ENCODE measurements around the gene SNX27. TPM values are rescaled to one million over a fixed set of nuclear protein-coding genes. Genes with fewer than 3 reads are reported as not detected.

The SNX27 gene
- total RNA-seq, 1 experiment from 2014 or later = 56.0 TPM

GRCh38 chr1:151739590-151740355 is 127.9 kb downstream of the SNX27 start:
- Mint-ChIP-seq H3K4me1 (peaks cover 9% of the 10 kb centered on the region), H3K9me3 (peaks cover 25% of the 10 kb centered on the region), H3K27me3 (ENCODE audit: low read depth) (peaks cover 5% of the 10 kb centered on the region), H3K27ac (no peak overlapping the region), H3K4me3 (no peak overlapping the region), H3K36me3 (peaks cover 19% of the 10 kb centered on the region)
- POLR2A ChIA-PET = no interaction called here
- ATAC-seq = no peak
- DNase-seq (ENCODE audit: low spot score) = no peak
- CTCF ChIA-PET = interaction anchor here (1.5 kb wide), 1 partner anchor 97 kb away, joined by 6 read pairs; no protein-coding TSS in a partner anchor
- TF ChIP-seq ARID4B (CRISPR knock-in tag; IDR thresholded peaks at IDR 0.05; ENCODE audit: borderline replicate concordance) = no peak
- TF ChIP-seq E2F4 (CRISPR knock-in tag; IDR thresholded peaks at IDR 0.05; ENCODE audit: borderline replicate concordance, low read depth) = no peak
- no peak for TF ChIP-seq GABPB1 (CRISPR knock-in tag; IDR thresholded peaks at IDR 0.05)
- TF ChIP-seq ATF1 (CRISPR knock-in tag; IDR thresholded peaks at IDR 0.05) = no peak
- TF ChIP-seq ZNF281 (CRISPR knock-in tag; IDR thresholded peaks at IDR 0.05) = no peak
- no peak for TF ChIP-seq OVOL2 (CRISPR knock-in tag; IDR thresholded peaks at IDR 0.05; ENCODE audit: borderline replicate concordance)
- no peak for TF ChIP-seq MXD4 (CRISPR knock-in tag; IDR thresholded peaks at IDR 0.05; ENCODE audit: borderline replicate concordance)
- TF ChIP-seq KAT7 (CRISPR knock-in tag; IDR thresholded peaks at IDR 0.05; ENCODE audit: borderline replicate concordance) = no peak
- no peak for TF ChIP-seq ZBTB43 (CRISPR knock-in tag; IDR thresholded peaks at IDR 0.05)
- TF ChIP-seq CREB1 (CRISPR knock-in tag; IDR thresholded peaks at IDR 0.05) = no peak
- no peak for TF ChIP-seq CREM (CRISPR knock-in tag; IDR thresholded peaks at IDR 0.05)
- no peak for TF ChIP-seq NR3C1 (CRISPR knock-in tag; conservative IDR thresholded peaks at IDR 0.05; ENCODE audit: low read depth)

GRCh38 chr1:151741516-151741915 is 129.7 kb downstream of the SNX27 start:
- ATAC-seq = no peak
- DNase-seq (ENCODE audit: low spot score) = no peak
- Mint-ChIP-seq H3K36me3 (peaks cover 18% of the 10 kb centered on the region), H3K4me3 (no peak overlapping the region), H3K9me3 (peaks cover 24% of the 10 kb centered on the region), H3K27me3 (ENCODE audit: low read depth) (peaks cover 6% of the 10 kb centered on the region), H3K27ac (no peak overlapping the region), H3K4me1 (peaks cover 6% of the 10 kb centered on the region)
- ChIA-PET POLR2A (no interaction called here), CTCF (interaction anchor here (0.7 to 1.7 kb wide), 2 partner anchors 401 to 431 kb away, joined by 3 read pairs; no protein-coding TSS in a partner anchor)
- TF ChIP-seq ATF6 (CRISPR knock-in tag; IDR thresholded peaks at IDR 0.05) = no peak
- TF ChIP-seq STAT6 (CRISPR knock-in tag; conservative IDR thresholded peaks at IDR 0.05; ENCODE audit: low read depth) = no peak
- no peak for TF ChIP-seq PREB (CRISPR knock-in tag; IDR thresholded peaks at IDR 0.05; ENCODE audit: borderline replicate concordance)
- no peak for TF ChIP-seq CREB1 (CRISPR knock-in tag; IDR thresholded peaks at IDR 0.05)
- TF ChIP-seq NR2C2 (CRISPR knock-in tag; IDR thresholded peaks at IDR 0.05) = no peak
- no peak for TF ChIP-seq NR3C1 (CRISPR knock-in tag; conservative IDR thresholded peaks at IDR 0.05; ENCODE audit: low read depth)
- no peak for TF ChIP-seq FOXJ3 (CRISPR knock-in tag; IDR thresholded peaks at IDR 0.05; ENCODE audit: borderline replicate concordance)

All from WTC11 (cell line).